Osteoblast (primary cell): Measurements from ENCODE around the gene TMEM233. TPM values are rescaled to one million over a fixed set of nuclear protein-coding genes. Genes with fewer than 3 reads are reported as not detected.

ENCODE experiments used
- DNase-seq: peaks from one replicate; pipeline ENCODE4 v3.0.0; 2011; ENCODE audit warnings: low spot score, mixed read lengths; ENCODE audit not compliant: insufficient read length; ENCODE audit errors: missing footprints
- H2AFZ ChIP-seq: 2 replicates; pipeline ENCODE4 v1.6.0; 2011; ENCODE audit warnings: mild to moderate bottlenecking, low read length
- H3K27ac ChIP-seq: 2 replicates; pipeline ENCODE4 v1.5.1; 2011; ENCODE audit warnings: mild to moderate bottlenecking, low read depth, low read length, moderate library complexity
- H3K27me3 ChIP-seq: 2 replicates; pipeline ENCODE4 v1.6.0; 2012; ENCODE audit warnings: mild to moderate bottlenecking, control low read depth, inconsistent platforms, low read length, moderate library complexity; ENCODE audit not compliant: insufficient read depth
- H3K36me3 ChIP-seq: 2 replicates; pipeline ENCODE4 v1.5.1; 2011; ENCODE audit warnings: mild to moderate bottlenecking, low read length, control low read depth, moderate library complexity; ENCODE audit not compliant: insufficient read depth
- H3K4me1 ChIP-seq: 2 replicates; pipeline ENCODE4 v1.5.1; 2011; ENCODE audit warnings: mild to moderate bottlenecking, low read length, control low read depth, moderate library complexity; ENCODE audit not compliant: insufficient read depth
- H3K4me2 ChIP-seq: 2 replicates; pipeline ENCODE4 v1.6.0; 2011; ENCODE audit warnings: mild to moderate bottlenecking, low read length; ENCODE audit not compliant: insufficient read depth
- H3K4me3 ChIP-seq: fragments of 200-600 bp; sonication (generic); 3 replicates; pipeline ENCODE4 v1.5.1; 2012; ENCODE audit warnings: mild to moderate bottlenecking, low read length, inconsistent platforms; ENCODE audit not compliant: insufficient read depth
- H3K79me2 ChIP-seq: 2 replicates; pipeline ENCODE4 v1.6.0; 2012; ENCODE audit warnings: mild to moderate bottlenecking, low read length, control low read depth, inconsistent platforms; ENCODE audit not compliant: insufficient read depth
- H3K9me3 ChIP-seq: 2 replicates; pipeline ENCODE4 v1.5.1; 2011; ENCODE audit warnings: low read depth, low read length, control low read depth
- H4K20me1 ChIP-seq: 2 replicates; pipeline ENCODE4 v1.6.0; 2012; ENCODE audit warnings: mild to moderate bottlenecking, low read length, control low read depth; ENCODE audit not compliant: insufficient read depth
- CTCF ChIP-seq: IDR thresholded peaks from 2 replicates; pipeline ENCODE4 v1.5.1; 2011; ENCODE audit warnings: mild to moderate bottlenecking, low read depth, low read length, moderate library complexity; ENCODE audit errors: extremely low read depth
- total RNA-seq: library from RNA; depleted of rRNA; stranded (reverse); fragments of >200 nt; gene quantifications from 2 replicates; pipeline ENCODE4 v1.2.3, GENCODE V29; 2012

The TMEM233 gene
- total RNA-seq, 1 donor = not detected

- H3K36me3 ChIP-seq = no peaks in the 10 kb centered on the region
- no peak overlapping the region for H2AFZ ChIP-seq
- H3K4me2 ChIP-seq = no peak overlapping the region
- no peaks in the 10 kb centered on the region for H4K20me1 ChIP-seq
- peak; percentile 59 for DNase-seq
- no peaks in the 10 kb centered on the region for H3K9me3 ChIP-seq
- TF ChIP-seq CTCF = peak; percentile 86
- no peak overlapping the region for H3K27ac ChIP-seq
- no peaks in the 10 kb centered on the region for H3K27me3 ChIP-seq
- H3K4me3 ChIP-seq = no peak overlapping the region
- no peaks in the 10 kb centered on the region for H3K79me2 ChIP-seq
- no peaks in the 10 kb centered on the region for H3K4me1 ChIP-seq
Measured at GRCh38 chr12:119659289-119659897, 65.8 kb downstream of the TMEM233 start.

- H3K4me1 ChIP-seq = no peaks in the 10 kb centered on the region
- H3K4me3 ChIP-seq = no peak overlapping the region
- DNase-seq = no peak
- no peaks in the 10 kb centered on the region for H3K36me3 ChIP-seq
- H3K27me3 ChIP-seq = no peaks in the 10 kb centered on the region
- no peak overlapping the region for H3K27ac ChIP-seq
- no peaks in the 10 kb centered on the region for H3K79me2 ChIP-seq
- no peaks in the 10 kb centered on the region for H3K9me3 ChIP-seq
- H4K20me1 ChIP-seq = no peaks in the 10 kb centered on the region
- no peak overlapping the region for H2AFZ ChIP-seq
- no peak overlapping the region for H3K4me2 ChIP-seq
- TF ChIP-seq CTCF = no peak
Measured at GRCh38 chr12:119660076-119660475, 66.5 kb downstream of the TMEM233 start.

GRCh38 chr12:119661882-119662281 lies 68.3 kb downstream of the TMEM233 start:
- peaks cover 3% of the 10 kb centered on the region for H3K4me1 ChIP-seq

GRCh38 chr12:119664642-119665041 lies 71.1 kb downstream of the TMEM233 start:
- no peak overlapping the region for H3K27ac ChIP-seq
- H3K4me3 ChIP-seq = no peak overlapping the region
- TF ChIP-seq CTCF = no peak
- no peak overlapping the region for H2AFZ ChIP-seq
- no peaks in the 10 kb centered on the region for H3K27me3 ChIP-seq
- no peak overlapping the region for H3K4me2 ChIP-seq
- H3K4me1 ChIP-seq = peaks cover 15% of the 10 kb centered on the region
- H3K79me2 ChIP-seq = peaks cover 18% of the 10 kb centered on the region
- H3K9me3 ChIP-seq = no peaks in the 10 kb centered on the region
- no peak for DNase-seq
- H4K20me1 ChIP-seq = no peaks in the 10 kb centered on the region
- H3K36me3 ChIP-seq = no peaks in the 10 kb centered on the region

More at GRCh38 chr12:119661882-119662281, 68.3 kb downstream of the TMEM233 start:
- no peaks in the 10 kb centered on the region for H3K36me3 ChIP-seq
- H4K20me1 ChIP-seq = no peaks in the 10 kb centered on the region
- peaks cover 1% of the 10 kb centered on the region for H3K79me2 ChIP-seq
- DNase-seq = no peak
- no peak overlapping the region for H3K4me3 ChIP-seq
- H3K27ac ChIP-seq = no peak overlapping the region
- H3K9me3 ChIP-seq = no peaks in the 10 kb centered on the region
- H3K4me2 ChIP-seq = no peak overlapping the region
- H2AFZ ChIP-seq = no peak overlapping the region
- no peak for TF ChIP-seq CTCF
- no peaks in the 10 kb centered on the region for H3K27me3 ChIP-seq
